HG02981 (cell line): ENCODE measurements around the gene TAF4.
"Not testable (repeated sequence)": the region's sequence is repeated elsewhere in the genome, so short reads cannot be mapped to it uniquely, and the experiment has no call there.

Experiments used
- ATAC-seq: cut with Tn5 transposase; IDR thresholded peaks from one replicate; pipeline ENCODE4 v1.9.1; 2021; ENCODE audit warnings: mild to moderate bottlenecking, moderate library complexity; ENCODE audit not compliant: unreplicated experiment

Gene TAF4

GRCh38 chr20:61949714-61950640 lies 115.7 kb downstream of the TAF4 start:
- no peak for ATAC-seq

DNA sequence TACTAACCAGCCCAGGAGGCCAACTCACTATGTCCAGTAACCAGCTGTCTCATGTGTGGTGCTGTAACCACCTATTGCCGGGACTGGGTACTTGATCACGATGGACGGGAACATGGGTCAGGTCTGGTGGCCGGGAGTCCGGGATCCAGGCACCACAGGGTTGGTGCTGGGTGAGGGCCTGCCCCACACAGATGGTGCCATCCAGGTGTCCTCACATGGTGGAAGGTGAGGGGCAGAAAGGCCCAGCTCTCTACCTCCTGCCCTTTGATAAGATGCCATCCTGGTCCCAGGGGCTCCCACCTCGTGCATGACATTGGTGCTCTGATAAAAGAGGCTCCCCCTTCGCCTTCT lies 116.3 kb downstream of the TAF4 start:
- no peak for ATAC-seq

- no peak for ATAC-seq
Observed at GRCh38 chr20:61948586-61949362, 116.9 kb downstream of the TAF4 start.

DNA sequence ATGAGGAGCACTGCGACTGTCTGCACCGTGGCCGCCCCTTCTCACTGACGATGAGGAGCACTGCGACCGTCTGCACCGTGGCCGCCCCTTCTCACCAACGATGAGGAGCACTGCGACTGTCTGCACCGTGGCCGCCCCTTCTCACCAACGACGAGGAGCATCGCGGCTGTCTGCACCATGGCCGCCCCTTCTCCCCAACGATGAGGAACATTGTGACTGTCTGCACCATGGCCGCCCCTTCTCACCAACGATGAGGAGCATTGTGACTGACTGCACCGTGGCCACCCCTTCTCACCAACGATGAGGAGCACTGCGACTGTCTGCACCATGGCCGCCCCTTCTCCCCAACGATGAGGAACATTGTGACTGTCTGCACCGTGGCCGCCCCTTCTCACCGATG lies 117.6 kb downstream of the TAF4 start:
- ATAC-seq: not testable (repeated sequence)

- ATAC-seq: not testable (repeated sequence)
Observed at GRCh38 chr20:61945495-61945894, 120.2 kb downstream of the TAF4 start.

GRCh38 chr20:61944967-61945366 lies 120.7 kb downstream of the TAF4 start:
- not testable (repeated sequence) for ATAC-seq

DNA sequence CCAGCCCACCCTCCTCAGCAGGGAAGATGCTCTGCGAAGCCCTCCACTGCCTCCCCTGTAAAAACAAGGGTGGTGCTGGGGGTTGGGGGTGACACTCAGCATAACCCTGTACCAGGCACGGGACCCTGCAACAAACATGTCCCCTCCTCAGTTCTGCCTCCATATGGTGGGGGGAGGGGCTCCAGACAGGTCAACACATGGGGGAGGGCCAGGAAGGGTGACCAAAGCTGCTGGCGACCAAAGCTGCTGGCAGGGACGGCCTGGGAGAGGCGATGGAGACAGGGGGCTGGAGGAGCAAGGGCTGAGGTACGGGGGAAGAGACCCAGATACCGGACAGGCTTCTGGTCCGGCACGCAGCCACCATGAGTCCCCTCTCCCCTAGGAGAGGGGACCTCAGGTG lies 123.2 kb downstream of the TAF4 start:
- ATAC-seq: no peak

- ATAC-seq: no peak
Observed at GRCh38 chr20:61941721-61942405, 123.8 kb downstream of the TAF4 start.

DNA sequence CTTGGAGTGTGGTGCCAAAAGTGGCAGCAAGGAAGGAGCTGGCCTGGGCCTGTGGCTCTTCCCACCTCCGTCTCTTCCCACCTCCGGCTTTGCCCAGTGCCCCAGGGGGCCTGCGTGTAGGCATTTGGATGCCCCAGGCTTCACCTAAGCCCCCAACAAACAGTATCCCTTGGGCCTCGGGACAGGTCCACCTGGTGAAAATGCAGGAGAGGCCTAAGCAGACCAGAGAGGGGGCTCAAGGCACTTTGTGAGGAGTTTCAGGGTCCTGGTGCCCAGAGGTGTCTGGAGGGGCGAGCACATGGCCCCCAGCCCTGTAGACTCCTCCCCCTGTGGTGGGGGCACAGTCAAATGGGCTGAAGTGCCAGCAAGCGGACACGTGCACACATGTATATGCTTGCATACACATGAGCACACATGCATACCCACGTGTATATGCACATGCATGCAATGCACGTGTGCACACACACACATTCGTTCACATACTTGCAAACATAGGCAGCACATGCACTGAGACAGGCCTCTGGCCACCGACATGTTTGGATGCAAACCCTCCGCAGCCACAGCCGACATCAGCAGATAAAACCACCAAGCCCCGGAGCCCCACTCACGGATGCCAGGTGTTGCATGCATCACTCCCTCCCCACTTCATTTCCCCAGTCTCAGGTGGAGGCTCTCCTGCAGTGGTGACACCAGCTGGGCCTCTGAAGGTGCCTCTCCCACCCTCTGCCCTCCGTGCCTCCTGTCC lies 124.5 kb downstream of the TAF4 start:
- no peak for ATAC-seq

- ATAC-seq: no peak
Observed at GRCh38 chr20:61940491-61940890, 125.2 kb downstream of the TAF4 start.

DNA sequence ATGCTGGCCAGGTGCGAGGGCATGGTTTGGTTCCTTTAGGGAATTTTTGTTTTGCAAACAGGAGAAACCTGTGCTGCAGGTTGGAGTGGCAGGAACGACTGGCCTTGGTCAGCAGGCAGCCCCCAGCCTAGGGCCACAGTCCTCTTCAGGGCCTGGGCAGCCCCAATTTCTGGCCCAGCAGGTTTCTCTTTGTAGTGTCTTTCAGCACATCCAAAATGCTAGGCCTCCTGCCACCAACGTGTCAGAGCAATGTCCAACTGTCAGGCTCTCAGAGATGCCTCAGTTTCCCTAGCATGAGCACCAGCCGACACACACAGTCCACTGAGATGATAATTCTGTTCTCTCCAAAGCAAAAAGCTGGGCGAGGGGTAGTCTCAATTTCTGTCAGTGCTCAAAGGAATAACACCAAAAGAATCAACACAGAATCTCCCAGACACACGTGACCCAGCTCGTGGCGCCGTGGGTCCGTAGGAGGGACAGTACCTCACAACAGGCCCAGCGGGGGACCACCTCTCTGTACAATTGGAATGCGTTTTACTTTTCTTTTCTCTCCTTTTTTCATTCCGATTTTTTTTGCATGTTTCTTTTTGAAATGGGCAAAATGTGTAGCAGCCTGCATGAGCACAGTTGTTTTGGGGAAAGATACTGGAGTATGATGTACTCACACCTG lies 125.9 kb downstream of the TAF4 start:
- ATAC-seq: no peak

DNA sequence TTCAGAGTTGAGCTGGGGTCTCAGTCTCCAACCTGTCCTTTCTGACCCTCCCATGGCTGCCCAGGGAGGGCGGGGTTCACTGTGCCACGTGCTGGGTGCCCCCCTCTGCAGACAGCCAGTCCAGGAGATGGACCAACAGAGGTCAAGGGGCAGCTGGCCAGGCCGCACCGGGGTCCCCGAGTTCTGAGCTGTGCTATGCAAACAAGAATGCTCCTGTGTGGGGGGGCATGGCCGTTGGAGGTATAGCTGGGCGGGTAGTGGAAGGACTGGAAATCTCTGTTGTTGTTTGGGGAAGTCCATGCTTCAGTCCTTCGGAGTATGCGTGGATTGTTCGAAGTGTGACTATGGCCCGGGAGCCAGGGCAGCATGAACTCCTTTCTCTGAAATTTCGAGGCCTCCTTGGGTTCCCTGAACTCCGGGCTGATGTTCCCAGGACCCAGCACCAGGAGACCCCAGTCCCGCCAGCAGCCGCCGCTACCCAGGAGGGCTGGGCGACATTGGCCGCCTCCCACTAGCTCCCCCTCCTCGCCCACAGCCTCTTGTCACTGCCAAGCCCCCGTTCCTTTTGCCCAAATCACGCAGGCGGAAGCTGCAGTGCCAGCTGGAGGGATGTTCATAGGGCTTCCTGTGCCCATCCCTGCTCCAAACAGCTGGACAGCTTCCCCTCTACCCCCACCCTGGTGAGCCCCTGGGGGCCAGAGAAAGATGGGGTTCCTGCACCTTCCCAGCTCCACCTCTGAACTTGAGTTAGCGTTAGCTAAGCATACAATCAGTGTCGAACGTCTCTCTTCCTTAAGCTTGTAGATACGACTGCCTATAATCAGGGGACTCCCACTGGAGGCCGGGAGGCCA lies 126.6 kb downstream of the TAF4 start:
- no peak for ATAC-seq

DNA sequence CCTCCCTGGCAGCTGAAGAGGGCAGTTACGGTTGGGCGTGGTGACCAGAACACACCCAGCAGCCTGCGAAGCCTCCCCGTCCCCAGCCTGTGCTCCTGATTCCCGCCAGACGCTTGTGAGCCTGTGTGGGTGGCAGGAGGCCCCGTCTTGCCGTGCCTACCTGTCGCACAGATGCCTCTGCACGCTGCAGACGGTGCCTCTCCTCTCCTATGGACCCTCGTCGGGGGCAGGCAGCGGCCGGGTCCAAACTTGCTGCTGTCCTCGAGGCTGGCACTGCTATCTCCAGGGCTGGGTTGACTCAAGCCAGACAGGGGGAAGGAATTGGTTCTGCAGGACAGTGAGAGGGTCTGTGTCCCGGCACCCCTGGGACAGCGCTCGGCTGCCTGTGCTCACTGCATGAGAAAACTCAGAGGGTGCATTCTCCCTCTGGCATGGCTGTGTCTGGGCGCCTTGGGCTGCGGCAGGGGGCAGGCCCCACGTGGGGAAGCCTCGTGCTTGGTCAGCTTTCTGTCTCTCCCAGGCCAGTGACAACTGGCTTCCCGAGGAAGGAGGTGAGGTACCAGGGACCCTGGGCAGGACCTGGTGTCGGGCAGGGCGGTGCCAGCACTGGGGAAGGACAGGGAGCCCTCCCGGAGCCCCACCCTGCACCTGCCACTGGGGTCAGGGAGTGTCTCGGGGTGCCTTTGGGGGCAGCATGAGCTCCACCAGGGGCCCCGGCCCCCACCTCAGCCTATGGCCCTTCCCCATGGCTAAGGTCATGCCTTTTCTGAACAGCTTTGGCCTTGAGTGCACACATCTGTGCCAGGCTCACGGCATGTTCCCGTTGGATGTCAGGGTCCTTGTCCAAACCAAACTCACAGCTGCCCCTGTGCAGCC lies 127.5 kb downstream of the TAF4 start:
- no peak for ATAC-seq

DNA sequence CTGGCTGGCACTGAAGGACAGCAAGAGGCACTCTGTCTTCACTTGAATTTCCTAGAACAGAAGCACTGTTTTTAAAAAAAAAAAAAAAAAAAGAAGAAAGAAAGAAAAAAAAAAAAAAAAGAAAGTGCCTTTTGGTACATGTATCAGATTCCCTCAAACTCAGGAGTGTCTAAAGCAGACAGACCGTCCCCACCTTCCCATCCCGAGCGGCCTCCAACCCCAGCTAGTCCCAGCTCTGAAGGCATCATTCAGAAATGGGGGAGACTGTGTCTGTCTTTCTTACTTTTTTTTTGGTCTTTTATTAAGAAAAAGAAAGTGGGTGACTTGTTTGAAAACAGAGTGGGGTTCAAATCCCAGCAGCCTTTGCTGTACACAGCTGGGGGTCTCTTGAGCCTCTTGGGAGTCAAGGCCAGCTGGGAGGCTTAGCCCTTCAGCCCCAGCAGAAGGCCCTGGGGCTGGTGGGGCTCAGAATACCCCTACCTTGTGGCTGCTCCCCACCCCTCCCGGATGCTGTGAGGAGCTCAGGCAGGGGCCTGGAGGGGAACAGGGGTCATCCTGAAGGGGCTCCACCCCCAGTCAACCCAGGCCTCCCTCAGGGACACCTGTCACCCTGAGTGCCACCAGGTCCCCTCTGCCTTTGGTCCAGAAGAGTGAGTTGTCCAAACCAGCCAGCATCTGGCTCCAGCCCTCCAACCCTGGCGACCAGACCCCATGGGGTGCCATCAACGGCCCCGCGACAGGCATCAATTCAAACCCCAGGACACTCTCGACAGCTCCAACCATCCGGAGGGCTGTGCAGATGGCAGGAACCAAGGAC lies 128.3 kb downstream of the TAF4 start:
- ATAC-seq: no peak

GRCh38 chr20:61936701-61937131 lies 129.0 kb downstream of the TAF4 start:
- no peak for ATAC-seq

DNA sequence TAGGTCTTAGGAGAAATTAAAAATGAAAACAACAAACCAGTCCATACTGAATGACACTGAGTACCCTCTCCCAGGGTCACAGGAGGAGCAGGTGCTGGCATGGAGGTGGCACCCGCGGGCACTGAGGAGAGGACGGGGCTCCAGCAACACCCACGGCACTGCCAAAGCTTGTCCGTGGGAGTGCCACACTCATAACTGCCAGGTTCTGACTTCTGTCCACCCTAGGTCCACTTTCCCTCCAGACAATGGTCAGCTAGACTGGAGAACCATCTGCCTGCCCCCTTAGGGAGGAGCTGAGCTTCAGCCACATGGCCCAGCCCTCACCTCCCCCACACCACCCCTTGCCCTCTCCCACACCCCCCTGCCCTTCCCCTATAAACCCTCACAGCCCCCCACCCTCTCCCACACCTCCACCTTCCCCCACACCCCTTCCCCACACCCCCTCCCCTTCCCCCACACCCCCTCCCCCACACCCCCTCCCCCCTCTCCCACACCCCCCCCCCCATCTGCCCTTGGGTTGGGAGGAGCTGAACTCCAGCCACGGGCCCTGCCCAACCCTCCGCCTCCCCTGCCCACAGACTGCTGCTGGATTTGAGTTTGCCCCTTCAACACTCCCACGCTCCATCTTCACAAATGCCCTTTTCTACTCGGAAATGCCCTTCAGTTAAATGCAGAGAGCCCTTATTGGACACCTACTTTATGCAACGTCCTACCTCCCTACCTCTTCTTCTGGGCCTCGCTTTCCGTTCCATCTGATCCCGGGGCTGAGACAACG lies 129.6 kb downstream of the TAF4 start:
- ATAC-seq: no peak
